Fibroblast of lung (primary cell): ENCODE measurements around the gene COX7C. TPM values are rescaled to one million over a fixed set of nuclear protein-coding genes. Genes with fewer than 3 reads are reported as not detected.

Source experiments
- DNase-seq, 2 donors: peaks; one replicate each; pipeline versions ENCODE4 v3.0.0 to v3.0.0-alpha.2; 2010; ENCODE audit warnings: low read depth in 2 of 2
- H2AFZ ChIP-seq: 2 replicates; pipeline ENCODE4 v1.5.1; 2012; ENCODE audit warnings: low read length, control low read depth, inconsistent platforms
- H3K27ac ChIP-seq: 2 replicates; pipeline ENCODE4 v1.5.1; 2011; ENCODE audit warnings: low read length, control low read depth; ENCODE audit not compliant: insufficient read depth
- H3K27me3 ChIP-seq: 2 replicates; pipeline ENCODE4 v1.5.1; 2011; ENCODE audit warnings: mild to moderate bottlenecking, low read length; ENCODE audit not compliant: control insufficient read depth, insufficient read depth
- H3K36me3 ChIP-seq: 2 replicates; pipeline ENCODE4 v1.5.1; 2011; ENCODE audit warnings: low read length; ENCODE audit not compliant: control insufficient read depth, insufficient read depth
- H3K4me1 ChIP-seq: 2 replicates; pipeline ENCODE4 v1.5.1; 2011; ENCODE audit warnings: low read length; ENCODE audit not compliant: control insufficient read depth, insufficient read depth; ENCODE audit errors: extremely low read depth
- H3K4me2 ChIP-seq: 2 replicates; pipeline ENCODE4 v1.5.1; 2011; ENCODE audit warnings: low read length, control low read depth; ENCODE audit not compliant: insufficient read depth; ENCODE audit errors: extremely low read depth
- H3K4me3 ChIP-seq, 4 experiments: fragments of 200-600 bp in 1 of 4; sonication (generic) in 1 of 4; replicated peaks in 1 of 4; 2 replicates each; pipeline ENCODE4 v1.5.1; 2011 to 2016; ENCODE audit warnings: low read length in 4 of 4, low read depth in 3 of 4, mild to moderate bottlenecking in 3 of 4, control low read depth in 2 of 4, inconsistent platforms in 1 of 4, mixed read lengths in 1 of 4; ENCODE audit not compliant: insufficient read depth in 1 of 4; ENCODE audit errors: control extremely low read depth in 1 of 4
- H3K79me2 ChIP-seq: 2 replicates; pipeline ENCODE4 v1.5.1; 2012; ENCODE audit warnings: mild to moderate bottlenecking, low read length, inconsistent platforms; ENCODE audit not compliant: control insufficient read depth, insufficient read depth
- H3K9ac ChIP-seq: 2 replicates; pipeline ENCODE4 v1.5.1; 2011; ENCODE audit warnings: mild to moderate bottlenecking, low read length, control low read depth; ENCODE audit not compliant: insufficient read depth
- H3K9me3 ChIP-seq: 2 replicates; pipeline ENCODE4 v1.5.1; 2012; ENCODE audit warnings: low read depth, low read length; ENCODE audit not compliant: control insufficient read depth, insufficient read depth
- H4K20me1 ChIP-seq: 2 replicates; pipeline ENCODE4 v1.5.1; 2011; ENCODE audit warnings: low read length; ENCODE audit not compliant: control insufficient read depth, insufficient read depth; ENCODE audit errors: extremely low read depth
- EZH2 ChIP-seq: IDR thresholded peaks from 2 replicates; pipeline ENCODE4 v1.5.1; 2012; ENCODE audit warnings: low read length, control low read depth, mild to moderate bottlenecking; ENCODE audit errors: missing control alignments
- polyA plus RNA-seq, 2 donors: library from polyadenylated mRNA; depleted of rRNA in 1 of 2; stranded (reverse) in 1 of 2; unstranded in 1 of 2; fragments of >200 nt; gene quantifications; 2 replicates each; pipeline ENCODE4 v1.2.1, GENCODE V29; 2011 to 2012; ENCODE audit warnings: missing spikeins in 1 of 2
- total RNA-seq: library from RNA; depleted of rRNA; stranded (reverse); fragments of >200 nt; gene quantifications from 2 replicates; pipeline ENCODE4 v1.2.1, GENCODE V29; 2014
- TF ChIP-seq, protein P1 (sequence below), 2 donors: IDR thresholded peaks in 1 of 2; conservative IDR thresholded peaks in 1 of 2; 1 replicate in 1 of 2; 2 replicates in 1 of 2; pipeline ENCODE4 v1.5.1; 2011 to 2012; ENCODE audit warnings: low read length in 2 of 2, control low read depth in 1 of 2, inconsistent platforms in 1 of 2, low read depth in 1 of 2, mild to moderate bottlenecking in 1 of 2

Gene COX7C
- total and polyA plus RNA-seq, 2 donors (not counting 1 experiment from before 2014, with no cell fraction given), result 171 to 613 TPM

DNA sequence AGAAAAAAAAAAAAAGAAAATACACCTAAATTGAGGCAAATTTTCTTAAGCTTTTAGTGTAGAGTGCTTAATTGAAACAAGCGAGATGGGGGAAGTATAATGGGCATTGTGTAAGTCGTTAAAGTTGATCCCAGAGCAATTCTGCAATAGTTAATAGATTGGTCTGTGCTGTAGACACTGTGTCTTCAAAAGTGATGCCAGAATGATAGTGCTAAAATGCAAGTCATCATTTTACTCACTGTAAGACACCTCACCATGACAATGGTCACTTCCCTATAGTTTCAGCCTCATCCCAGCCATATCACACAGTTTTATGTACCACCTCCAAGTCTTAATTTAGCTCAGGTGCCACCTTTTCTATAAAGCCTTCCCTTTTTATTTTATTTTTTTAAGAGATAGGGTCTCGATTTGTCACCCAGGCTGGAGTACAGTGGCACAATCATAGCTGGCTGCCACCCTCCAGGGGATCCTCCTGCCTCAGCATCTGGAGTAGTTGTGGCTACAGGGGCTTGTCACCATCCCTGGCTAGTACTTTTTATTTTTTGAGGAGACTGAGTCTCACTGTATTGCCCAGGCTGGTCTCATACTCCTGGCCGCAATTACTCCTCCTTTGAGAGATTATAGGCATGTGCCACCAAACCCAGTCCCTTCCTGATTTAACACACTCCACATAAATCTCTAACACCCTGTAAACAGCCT is 6.2 kb downstream of the COX7C start:
- Histone ChIP-seq H3K9ac (no peak overlapping the region), H2AFZ (no peak overlapping the region), H3K27me3 (no peaks in the 10 kb centered on the region), H3K9me3 (no peaks in the 10 kb centered on the region), H3K36me3 (peaks cover 6% of the 10 kb centered on the region), H4K20me1 (no peaks in the 10 kb centered on the region), H3K4me2 (no peak overlapping the region), H3K27ac (no peak overlapping the region), H3K4me3 (no peak overlapping the region), H3K79me2 (peaks cover 5% of the 10 kb centered on the region), H3K4me1 (no peaks in the 10 kb centered on the region)
- TF ChIP-seq, protein P1, sequence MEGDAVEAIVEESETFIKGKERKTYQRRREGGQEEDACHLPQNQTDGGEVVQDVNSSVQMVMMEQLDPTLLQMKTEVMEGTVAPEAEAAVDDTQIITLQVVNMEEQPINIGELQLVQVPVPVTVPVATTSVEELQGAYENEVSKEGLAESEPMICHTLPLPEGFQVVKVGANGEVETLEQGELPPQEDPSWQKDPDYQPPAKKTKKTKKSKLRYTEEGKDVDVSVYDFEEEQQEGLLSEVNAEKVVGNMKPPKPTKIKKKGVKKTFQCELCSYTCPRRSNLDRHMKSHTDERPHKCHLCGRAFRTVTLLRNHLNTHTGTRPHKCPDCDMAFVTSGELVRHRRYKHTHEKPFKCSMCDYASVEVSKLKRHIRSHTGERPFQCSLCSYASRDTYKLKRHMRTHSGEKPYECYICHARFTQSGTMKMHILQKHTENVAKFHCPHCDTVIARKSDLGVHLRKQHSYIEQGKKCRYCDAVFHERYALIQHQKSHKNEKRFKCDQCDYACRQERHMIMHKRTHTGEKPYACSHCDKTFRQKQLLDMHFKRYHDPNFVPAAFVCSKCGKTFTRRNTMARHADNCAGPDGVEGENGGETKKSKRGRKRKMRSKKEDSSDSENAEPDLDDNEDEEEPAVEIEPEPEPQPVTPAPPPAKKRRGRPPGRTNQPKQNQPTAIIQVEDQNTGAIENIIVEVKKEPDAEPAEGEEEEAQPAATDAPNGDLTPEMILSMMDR (conservative IDR thresholded peaks at IDR 0.05 in 1 of 2, IDR thresholded peaks at IDR 0.05 in 1 of 2; ENCODE audit: low read depth in 1 of 2, low read length in 2 of 2), result no peak
- no peak for TF ChIP-seq EZH2
- no peak for DNase-seq

DNA sequence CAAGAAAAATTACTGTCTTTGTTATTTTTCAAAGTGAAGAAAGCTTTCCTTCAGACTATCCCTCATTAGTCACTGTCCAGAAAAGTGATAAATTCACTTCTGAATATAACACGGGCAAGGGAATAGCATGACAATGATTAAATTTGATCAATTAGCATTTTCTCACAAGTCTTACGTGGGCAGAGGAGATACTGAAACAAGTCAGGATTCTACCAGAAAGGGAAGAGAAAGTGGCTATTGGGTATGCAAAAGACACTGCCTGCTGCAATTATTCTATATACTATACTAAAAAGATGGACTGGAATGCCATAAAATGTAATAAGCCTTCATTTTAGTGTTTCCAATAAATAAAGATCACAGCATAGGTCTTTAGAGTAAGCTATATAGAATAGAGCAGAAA is 7.4 kb downstream of the COX7C start:
- Histone ChIP-seq H4K20me1 (no peaks in the 10 kb centered on the region), H3K4me1 (no peaks in the 10 kb centered on the region), H3K36me3 (no peaks in the 10 kb centered on the region), H3K9me3 (no peaks in the 10 kb centered on the region), H3K27ac (no peak overlapping the region), H3K9ac (no peak overlapping the region), H3K79me2 (no peaks in the 10 kb centered on the region), H3K4me2 (no peak overlapping the region), H2AFZ (no peak overlapping the region), H3K4me3 (no peak overlapping the region), H3K27me3 (no peaks in the 10 kb centered on the region)
- DNase-seq, result no peak
- TF ChIP-seq EZH2, result no peak
- TF ChIP-seq, protein P1 (conservative IDR thresholded peaks at IDR 0.05 in 1 of 2, IDR thresholded peaks at IDR 0.05 in 1 of 2; ENCODE audit: low read depth in 1 of 2, low read length in 2 of 2), result no peak

DNA sequence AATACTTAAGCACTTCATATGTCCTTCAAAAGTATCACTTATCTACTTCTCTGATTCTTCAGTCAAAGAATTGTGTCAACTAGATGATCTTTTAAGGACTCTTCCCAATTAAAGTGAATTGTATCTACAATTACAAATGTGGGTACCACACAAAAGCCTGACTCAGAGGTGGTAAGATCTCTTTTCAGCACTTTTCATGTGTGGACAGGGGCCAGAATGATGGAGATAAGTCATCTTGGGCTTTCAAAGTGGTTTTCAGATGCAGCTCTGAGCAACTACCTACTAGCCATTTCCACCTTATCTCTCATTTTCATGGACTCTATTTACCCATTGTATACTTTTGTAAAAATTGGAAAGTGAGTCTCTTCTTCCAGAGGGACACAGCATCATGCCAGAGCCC is 8.4 kb downstream of the COX7C start:
- no peak for DNase-seq
- no peak overlapping the region for H3K27ac ChIP-seq
- H3K9me3 ChIP-seq, result no peaks in the 10 kb centered on the region
- no peak overlapping the region for H3K4me2 ChIP-seq
- H3K9ac ChIP-seq, result no peak overlapping the region
- no peak for TF ChIP-seq EZH2
- TF ChIP-seq, protein P1 (conservative IDR thresholded peaks at IDR 0.05 in 1 of 2, IDR thresholded peaks at IDR 0.05 in 1 of 2; ENCODE audit: low read depth in 1 of 2, low read length in 2 of 2), result no peak
- no peaks in the 10 kb centered on the region for H4K20me1 ChIP-seq
- no peak overlapping the region for H2AFZ ChIP-seq
- no peaks in the 10 kb centered on the region for H3K79me2 ChIP-seq
- no peak overlapping the region for H3K4me3 ChIP-seq
- H3K27me3 ChIP-seq, result no peaks in the 10 kb centered on the region
- no peaks in the 10 kb centered on the region for H3K36me3 ChIP-seq
- H3K4me1 ChIP-seq, result no peaks in the 10 kb centered on the region
